Activated CD4-positive, alpha-beta T cell treated with anti-CD3 and anti-CD28 coated beads, Interleukin-2, amount 50 U/mL, for 24 hours (primary cell): ENCODE results near the gene RABGEF1.
"Not testable (repeated sequence)": the region's sequence is repeated elsewhere in the genome, so short reads cannot be mapped to it uniquely, and the experiment has no call there.

Experiments used
- DNase-seq, 2 donors: peaks; one replicate each; pipeline ENCODE4 v3.0.0-alpha.2; 2020; ENCODE audit warnings: low read depth in 1 of 2, low spot score in 1 of 2

The RABGEF1 gene

DNA sequence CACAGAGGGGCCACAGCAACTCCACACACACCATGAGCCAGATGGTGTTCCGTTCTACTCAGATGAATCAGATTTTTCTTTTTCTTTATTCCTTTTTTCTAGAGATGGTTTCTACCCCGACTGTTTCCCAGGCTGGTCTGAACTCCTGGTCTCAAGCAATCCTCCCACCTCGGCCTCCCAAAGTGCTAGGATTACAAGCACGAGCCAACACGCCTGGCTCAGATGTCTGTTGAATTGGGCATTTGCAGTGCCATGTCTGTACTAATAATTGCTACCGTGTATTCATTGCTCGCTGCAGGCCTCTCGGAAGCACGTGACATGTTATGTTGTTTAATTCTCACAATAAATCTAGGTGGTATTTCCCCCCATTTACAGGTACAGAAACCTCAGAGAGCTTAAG is 67.2 kb downstream of the RABGEF1 start:
- DNase-seq: no peak

DNA sequence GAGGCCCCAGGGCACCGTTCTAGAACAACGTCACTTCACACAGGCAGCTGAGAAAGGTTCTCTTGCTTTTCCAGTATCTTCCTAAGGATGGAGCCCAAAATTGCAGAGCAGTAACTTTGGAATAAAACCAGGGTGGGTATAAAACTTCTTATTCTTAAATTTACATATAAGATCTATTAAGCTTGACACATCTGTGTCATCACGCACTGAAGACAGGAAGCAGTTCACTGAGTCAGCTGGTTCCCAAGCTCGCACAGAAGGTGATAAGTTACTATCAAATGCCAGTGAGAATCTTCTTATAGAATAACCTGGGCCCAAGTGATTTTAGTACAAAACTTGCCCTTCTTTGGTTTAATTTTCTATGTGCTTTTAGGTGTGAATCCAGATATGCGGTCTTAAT is 70.2 kb downstream of the RABGEF1 start:
- no peak for DNase-seq

DNA sequence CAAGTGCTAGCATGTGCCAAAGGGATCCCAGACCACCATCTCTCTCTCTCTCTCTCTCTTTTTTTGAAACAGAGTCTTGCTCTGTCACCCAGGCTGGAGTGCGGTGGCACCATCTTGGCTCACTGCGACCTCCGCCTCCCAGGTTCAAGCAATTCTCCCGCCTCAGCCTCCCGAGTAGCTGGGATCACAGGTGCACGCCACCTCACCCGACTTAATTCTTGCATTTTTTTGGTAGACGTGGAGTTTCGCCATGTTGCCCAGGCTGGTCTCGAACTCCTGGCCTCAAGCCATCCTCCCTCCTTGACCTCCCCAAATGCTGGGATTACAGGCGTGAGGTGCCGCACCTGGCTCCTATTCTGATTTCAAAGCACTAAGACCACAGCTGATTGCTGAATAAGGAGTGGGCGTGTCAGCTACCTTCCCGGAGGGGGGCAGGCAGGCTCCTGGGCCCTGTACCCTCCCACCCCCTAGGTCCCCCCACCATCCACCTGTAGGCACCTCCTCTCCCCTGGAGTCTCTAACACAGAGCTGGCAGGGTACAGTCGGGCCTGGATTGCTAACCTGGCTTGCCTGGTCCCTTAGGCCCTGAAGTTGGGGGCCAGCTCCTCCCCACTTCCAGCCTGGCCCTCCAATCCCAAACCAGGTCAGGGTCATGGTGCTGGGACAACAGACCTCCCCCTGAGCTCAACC is 74.8 kb downstream of the RABGEF1 start:
- DNase-seq: not testable (repeated sequence)

DNA sequence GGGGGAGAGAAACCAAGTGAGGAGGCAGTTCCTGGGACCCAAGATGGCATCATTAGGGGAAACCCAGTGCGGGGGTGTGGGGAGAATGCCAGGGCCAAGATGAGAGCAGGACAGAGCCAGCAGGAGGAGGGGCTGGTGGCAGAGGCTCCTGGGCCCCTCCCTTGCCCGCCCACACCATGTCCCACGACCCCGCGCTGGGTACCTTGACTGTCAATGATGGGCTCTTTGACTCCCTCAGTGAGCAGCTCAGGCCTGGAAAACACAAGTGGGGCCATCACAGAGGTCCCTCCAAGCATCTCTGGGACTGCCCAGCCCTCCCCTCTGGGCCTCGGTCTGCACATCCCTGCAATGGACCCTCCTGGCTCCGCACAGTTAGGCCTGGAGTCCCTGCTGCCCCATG is 75.4 kb downstream of the RABGEF1 start:
- no peak for DNase-seq

DNA sequence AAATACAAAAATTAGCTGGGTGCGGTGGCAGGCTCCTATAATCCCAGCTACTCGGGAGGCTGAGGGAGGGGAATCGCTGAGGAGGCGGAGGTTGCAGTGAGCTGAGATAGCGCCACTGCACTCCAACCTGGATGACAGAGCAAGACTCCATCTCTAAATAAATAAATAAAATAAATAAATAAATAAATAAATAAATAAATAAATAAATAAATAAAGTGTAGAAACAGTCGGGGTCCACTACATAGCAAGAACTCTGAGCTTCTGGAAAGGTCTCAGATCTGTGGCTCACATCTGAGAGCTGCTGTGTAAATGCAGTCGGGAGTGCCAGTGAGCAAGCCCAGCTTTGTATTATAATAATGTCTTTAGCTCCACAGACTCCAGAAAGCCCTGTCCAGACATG is 76.1 kb downstream of the RABGEF1 start:
- DNase-seq: not testable (repeated sequence)

DNA sequence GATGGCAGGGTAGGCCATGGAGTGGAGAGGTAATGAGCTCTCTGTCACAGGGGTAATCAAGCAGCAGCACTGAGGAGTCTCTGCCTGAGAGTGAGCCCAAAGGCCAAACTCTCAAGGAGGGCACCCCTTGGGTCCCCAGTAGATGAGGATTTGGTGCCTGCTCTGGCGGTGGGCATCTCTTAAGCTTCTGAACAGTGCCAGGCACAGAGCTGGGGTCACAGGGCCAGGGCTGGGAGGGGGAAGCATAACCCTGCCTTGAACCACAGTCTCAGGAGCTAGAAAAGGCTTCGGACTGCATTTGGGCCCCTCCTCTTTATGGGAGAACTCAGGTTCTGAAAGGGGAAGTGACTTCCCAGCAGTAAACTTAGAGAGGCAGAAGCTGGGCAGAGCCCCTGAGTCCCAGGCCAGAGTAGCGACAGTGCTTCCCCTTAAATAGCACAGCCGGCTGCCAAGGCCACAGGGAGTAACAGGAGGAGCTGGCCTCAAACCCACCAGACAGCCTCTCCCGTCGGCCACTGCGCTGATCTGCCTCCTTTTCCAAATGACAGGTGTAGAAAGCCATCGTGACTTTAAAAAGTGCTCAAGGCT is 76.8 kb downstream of the RABGEF1 start:
- DNase-seq: not testable (repeated sequence)

DNA sequence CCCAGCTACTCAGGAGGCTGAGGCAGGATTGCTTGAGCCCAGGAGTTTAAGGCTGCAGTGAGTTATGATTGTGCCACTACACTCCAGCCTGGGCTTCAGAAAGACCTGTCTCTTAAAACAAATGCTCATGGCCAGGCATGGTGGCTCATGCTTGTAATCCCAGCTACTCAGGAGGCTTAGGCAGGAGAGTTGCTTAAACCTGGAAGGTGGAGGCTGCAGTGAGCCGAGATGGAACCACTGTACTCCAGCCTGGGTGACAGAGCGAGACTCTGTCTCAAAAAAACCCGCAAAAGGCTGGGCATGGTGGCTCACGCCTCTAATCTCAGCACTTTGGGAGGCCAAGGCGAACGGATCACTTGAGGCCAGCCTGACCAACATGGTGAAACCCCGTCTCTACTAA is 77.4 kb downstream of the RABGEF1 start:
- DNase-seq: not testable (repeated sequence)

DNA sequence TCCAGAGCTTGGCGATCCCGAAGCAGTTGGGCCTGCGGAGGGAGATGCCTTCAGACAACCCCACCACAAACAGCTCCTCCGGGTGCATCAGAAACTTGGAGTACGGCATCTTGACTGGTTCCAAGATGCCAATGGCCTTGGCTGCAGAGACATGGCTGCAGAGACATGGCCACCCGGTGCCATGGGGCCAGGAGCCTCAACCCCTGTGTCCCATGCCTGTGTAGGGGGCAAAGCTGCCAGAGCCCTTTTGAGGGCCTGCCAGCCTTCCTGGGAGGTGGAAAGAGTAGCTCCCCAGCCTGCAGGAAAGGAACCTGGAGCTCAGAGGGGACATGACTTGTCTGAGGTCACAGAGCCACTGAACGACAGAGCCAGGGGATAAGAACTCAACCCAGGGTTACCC is 83.5 kb downstream of the RABGEF1 start:
- no peak for DNase-seq

DNA sequence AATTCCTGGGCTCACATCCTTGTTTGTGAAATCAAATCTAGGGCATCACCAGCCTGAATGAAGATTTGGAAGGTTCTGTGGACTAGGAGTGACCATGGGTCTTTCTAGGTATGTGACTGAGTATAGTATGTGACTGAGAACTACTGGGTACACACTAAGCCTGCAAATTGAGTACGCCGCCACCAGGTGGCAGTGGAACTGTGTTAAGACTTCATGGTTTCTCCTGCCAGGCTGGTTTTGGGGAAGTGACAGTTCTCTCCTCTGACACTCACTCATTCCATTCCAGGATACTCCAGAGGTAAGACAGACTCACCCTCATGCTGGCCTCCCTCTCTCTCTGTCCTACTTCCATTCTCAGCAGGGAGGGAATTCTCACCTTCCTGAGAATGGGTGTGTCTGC is 85.0 kb downstream of the RABGEF1 start:
- not testable (repeated sequence) for DNase-seq

DNA sequence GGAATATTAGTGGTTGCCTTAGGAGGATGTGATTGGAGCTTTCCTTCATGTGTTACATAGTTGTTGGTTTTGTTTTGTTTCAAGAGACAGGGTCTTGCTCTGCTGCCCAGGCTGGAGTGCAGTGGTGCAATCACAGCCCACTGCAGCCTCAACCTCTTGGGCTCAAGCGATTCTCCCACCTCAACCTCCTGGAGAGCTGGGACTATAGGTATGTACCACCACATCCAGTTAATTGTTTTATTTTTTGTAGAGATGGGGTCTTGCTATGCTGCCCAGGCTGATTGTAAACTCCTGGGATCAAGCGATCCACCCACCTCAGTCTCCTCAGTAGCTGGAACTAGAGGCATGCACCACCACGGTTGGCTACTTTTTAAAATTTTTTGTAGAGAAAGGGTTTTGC is 86.1 kb downstream of the RABGEF1 start:
- no peak for DNase-seq

DNA sequence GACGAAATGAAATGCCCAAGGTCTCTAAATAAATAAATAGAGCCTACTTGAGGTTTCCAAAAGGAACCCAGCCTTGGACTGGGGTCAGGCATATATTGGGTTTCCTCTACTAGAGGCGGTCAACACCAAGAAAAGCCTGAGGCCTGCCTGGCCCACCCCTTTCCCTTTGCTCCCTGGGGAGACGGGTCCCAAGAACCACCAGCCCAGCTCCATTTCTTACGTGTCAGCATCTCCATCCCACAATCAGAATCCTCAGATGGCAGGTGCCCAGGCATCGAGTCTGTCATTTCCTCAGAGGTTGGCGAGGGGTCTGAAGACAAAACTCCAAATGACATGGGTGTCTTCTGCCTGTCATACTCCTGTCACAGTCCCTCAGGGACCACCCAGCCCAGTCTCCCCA is 90.4 kb downstream of the RABGEF1 start:
- not testable (repeated sequence) for DNase-seq

DNA sequence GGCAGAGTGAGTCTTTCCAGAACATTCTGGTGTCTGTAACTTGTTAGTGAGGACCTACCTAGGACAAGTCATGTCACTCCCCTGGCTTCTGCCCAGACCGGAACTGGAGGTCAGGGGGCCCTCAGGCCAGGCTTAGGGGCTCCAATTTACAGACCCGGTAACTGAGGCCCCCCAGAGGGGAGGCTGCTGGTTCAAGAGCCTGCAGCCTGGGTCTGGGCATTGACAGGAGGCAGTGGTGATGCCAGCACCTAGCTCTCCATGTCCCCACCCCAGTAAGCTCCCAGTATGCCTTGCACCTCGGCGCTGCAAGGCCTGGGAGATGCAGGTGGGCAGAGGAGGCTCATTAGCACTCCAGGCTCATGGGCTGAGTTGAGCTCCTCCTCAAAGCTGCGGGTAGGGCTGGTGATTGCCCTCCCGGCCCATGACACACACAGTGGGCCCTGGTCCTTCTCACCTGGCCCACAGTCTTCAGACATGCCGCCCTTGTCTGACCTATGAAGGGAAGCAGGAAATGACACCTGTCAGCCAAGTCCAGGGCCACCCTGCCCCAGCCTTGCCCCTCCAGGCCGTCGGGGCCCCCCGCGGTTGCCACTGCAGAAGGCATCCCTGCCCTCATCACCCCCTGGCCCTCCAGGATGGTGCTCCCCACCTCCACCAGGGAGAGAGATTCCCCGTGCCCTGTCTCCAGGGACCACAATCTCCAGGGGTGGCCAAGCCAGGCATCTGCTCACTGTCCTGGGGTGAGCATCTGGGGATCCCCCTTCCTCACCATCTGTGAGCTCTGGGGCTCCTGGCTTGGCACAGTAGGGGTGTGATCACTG is 92.2 kb downstream of the RABGEF1 start:
- DNase-seq: no peak

DNA sequence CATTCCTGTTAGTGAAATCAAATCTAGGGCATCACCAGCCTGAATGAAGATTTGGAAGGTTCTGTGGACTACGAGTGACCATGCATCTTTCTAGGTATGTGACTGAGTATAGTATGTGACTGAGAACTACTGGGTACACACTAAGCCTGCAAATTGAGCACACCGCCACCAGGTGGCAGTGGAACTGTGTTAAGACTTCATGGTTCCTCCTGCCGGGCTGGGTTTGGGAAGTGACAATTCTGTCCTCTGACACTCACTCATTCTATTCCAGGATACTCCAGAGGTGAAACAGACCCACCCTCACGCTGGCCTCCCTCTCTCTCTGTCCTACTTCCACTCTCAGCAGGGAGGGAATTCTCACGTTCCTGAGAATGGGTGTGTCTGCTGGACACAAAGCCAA is 96.5 kb downstream of the RABGEF1 start:
- DNase-seq: no peak

DNA sequence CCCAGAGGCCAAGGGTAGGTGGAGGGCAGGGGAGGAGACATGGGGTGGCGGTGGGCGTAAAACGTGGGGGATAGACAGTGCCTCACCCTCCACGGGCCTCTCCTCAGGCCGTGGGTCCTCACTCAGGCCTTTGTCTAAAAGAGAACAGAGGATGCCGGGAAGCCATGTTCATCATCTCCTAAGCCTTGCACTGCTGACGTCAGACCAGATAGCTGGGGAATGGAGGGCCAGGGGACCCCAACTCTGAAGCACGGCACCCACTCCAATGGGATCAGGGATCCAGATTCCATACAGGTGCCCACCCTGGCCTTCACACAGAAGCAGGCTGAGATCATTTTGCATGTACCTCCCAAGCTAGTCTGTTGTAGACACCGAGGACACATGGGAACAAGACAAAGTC is 97.1 kb downstream of the RABGEF1 start:
- no peak for DNase-seq

DNA sequence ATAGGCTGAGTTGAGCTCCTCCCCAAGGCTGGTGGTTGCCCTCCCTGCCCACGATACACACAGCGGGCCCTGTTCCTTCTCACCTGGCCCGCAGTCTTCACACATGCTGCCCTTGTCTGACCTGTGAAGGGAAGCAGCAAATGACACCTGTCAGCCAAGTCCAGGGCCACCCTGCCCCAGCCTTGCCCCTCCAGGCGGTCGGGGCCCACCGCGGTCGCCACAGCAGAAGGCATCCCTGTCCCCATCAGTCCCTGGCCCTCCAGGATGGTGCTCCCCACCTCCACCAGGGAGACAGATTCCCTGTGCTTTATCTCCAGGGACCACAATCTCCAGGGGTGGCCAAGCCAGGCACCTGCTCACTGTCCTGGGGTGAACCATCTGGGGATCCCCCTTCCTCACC is 99.3 kb downstream of the RABGEF1 start:
- DNase-seq: no peak

DNA sequence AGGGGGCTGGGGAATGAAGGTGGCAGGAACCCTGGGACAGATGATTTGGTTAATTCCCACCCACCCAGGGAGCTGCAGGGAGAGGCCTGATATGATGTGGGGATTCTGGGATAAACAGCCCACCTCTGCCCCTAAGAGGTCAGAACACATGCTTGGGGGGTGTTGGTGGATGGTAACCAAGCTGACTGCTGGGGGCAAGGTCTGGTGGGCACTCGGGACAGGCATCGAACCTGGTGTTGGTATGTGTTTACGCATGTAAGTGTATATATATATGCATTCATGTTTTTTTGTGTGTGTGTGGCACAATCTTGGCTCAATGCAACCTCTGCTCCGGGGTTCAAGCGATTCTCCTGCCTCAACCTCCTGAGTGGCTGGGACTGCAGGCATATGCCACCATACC is 99.8 kb downstream of the RABGEF1 start:
- no peak for DNase-seq

DNA sequence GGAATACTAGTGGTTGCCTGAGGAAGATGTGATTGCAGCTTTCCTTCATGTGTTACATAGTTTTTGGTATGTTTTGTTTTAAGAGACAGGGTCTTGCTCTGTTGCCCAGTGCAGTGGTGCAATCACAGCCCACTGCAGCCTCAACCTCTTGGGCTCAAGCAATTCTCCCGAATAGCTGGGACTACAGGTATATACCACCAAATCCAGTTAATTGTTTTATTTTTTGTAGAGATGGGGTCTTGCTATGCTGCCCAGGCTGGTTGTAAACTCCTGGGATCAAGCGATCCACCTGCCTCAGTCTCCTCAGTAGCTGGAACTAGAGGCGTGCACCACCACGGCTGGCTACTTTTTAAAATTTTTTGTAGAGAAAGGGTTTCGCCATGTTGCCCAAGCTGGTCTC is 101.4 kb downstream of the RABGEF1 start:
- no peak for DNase-seq

DNA sequence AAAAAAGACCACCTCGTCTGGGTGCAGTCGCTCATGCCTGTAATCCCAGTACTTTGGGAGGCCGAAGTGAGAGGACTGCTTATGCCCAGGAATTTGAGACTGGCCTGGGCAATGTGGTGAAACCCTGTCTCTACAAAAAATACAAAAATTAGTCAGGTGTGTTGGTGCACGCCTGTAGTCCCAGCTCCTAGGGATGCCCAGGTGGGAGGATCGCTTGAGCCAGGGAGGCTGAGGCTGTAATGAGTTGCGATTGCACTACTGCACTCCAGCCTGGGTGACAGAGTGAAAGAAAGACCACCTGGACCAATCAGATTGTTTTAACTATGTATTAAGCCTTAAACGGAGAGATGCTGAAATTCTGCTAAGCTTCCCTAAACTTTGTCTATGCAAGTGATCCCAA is 103.0 kb downstream of the RABGEF1 start:
- not testable (repeated sequence) for DNase-seq

DNA sequence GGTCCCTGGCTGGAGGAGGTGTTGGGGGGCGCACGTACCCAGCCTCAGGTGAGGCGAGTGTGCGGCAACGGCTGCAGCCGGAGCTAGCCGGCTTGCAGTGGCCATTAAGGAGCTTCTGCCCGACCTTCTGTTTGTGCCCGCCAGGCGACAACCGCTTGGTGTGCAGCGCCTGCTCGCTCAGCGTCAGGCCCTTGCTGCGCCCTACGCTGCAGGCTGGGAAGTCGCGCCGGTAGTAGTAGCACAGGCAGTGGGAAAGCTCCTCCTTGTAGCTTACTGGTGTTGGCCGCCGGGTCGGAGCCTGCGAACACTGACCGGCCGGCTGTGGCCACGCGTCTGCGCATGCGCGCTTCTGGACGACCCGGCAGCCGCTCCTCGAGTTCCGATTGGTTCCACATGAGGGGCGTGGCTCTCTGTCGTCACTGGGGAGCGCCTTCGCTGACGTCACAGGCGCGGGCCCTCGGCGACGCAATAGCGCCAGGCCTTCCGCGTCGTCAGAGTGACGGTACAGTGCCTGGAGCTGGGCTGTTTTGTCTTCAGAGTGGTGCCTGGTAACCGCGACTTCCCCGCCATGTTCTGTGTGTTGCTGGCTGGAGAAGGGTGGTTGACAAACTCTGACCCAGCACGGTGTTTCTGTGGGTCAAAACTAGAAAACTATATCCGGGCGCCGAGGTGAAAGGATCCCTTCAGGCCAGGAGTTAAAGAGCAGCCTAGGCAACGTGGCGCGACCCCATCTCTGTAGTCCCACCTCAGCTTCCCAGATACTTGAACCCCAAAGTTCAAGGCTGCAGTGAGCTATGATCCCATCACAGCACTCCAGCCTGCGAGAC is 104.2 kb downstream of the RABGEF1 start:
- DNase-seq: peak; percentile 99

DNA sequence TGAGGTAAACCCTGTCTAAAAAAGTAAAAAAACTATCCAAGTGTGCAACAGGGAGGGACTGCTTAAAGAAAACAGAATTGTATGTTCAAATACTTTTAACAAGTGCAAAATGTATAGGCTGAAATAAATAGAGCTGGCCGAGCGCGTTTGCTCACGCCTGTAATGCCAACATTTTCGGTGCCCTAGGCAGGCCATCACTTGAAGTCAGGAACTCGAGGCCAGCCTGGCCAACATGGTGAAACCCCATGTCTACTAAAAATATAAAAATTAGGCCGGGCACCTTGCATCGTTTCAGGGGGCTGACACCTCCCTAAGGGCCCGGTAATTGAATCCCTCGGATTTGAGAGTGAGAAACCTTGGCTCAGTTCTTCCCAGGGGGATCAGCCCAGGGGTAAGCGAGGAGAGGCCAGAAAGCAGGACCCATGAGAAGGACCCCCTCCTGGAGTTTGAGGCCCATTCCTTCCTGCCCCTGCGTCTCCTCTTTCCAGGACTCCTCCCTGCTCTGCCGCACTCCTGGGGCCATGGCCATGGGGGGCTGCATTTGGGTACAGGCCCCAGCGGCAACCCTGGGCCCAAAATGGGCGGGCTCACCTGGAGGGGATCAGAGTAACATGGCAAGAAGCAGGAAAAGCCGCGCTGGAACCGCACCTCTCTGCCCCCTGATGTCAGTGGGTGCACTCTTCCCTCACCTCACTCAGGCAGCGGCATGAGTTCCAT is 105.0 kb downstream of the RABGEF1 start:
- no peak for DNase-seq

DNA sequence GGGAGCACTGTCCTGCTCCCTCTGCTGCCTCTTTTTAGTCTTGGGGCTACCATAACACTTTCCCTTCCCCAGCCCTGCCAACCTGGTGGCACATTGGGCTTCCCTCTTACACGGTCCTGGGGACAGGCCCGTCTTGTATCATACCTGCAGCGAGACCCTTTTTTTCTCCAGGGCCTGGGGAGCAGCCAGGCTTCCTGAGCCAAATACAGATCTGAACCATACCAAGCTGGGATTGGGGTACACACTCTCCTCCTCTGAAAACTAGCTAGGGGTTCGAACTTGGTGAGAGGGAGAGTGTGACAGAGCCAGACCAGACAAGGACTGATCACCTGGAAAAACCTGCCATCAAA is 105.5 kb downstream of the RABGEF1 start:
- not testable (repeated sequence) for DNase-seq
